Measurements from ENCODE around the gene TMC6. TPM values are rescaled to one million over a fixed set of nuclear protein-coding genes. Genes with fewer than 3 reads are reported as not detected.

Gene TMC6
- total RNA-seq, 3 donors from 2014 or later, result 53.8 to 108 (median 105) TPM

GRCh38 chr17:78105101-78105500 is 23.5 kb downstream of the TMC6 start:
- H3K4me3 ChIP-seq, result no peak overlapping the region
- no peaks in the 10 kb centered on the region for H3K9me3 ChIP-seq
- H3K4me1 ChIP-seq (ENCODE audit: low read depth), result no peaks in the 10 kb centered on the region
- TF ChIP-seq CTCF (IDR thresholded peaks at IDR 0.05), result no peak
- DNase-seq (no peak), ATAC-seq (no peak)
- no peaks in the 10 kb centered on the region for H3K36me3 ChIP-seq (ENCODE audit: low read depth)
- intact Hi-C loops (cut with DNase I, micrococcal nuclease), result no loop called here

GRCh38 chr17:78104540-78104941 is 24.0 kb downstream of the TMC6 start:
- intact Hi-C loops (cut with DNase I, micrococcal nuclease), result no loop called here
- DNase-seq, result no peak
- H3K36me3 ChIP-seq (ENCODE audit: low read depth), result no peaks in the 10 kb centered on the region
- H3K4me1 ChIP-seq (ENCODE audit: low read depth), result no peaks in the 10 kb centered on the region
- no peaks in the 10 kb centered on the region for H3K9me3 ChIP-seq
- TF ChIP-seq CTCF (IDR thresholded peaks at IDR 0.05), result no peak
- no peak for ATAC-seq
- no peak overlapping the region for H3K4me3 ChIP-seq

GRCh38 chr17:78103311-78103710 is 25.2 kb downstream of the TMC6 start:
- intact Hi-C loops (cut with DNase I, micrococcal nuclease), result no loop called here
- no peak for DNase-seq
- Histone ChIP-seq H3K36me3 (ENCODE audit: low read depth) (no peaks in the 10 kb centered on the region), H3K4me3 (no peak overlapping the region), H3K9me3 (no peaks in the 10 kb centered on the region), H3K4me1 (ENCODE audit: low read depth) (no peaks in the 10 kb centered on the region)
- no peak for TF ChIP-seq CTCF (IDR thresholded peaks at IDR 0.05)
- ATAC-seq, result no peak

- Histone ChIP-seq H3K9me3 (no peaks in the 10 kb centered on the region), H3K4me3 (no peak overlapping the region), H3K36me3 (ENCODE audit: low read depth) (no peaks in the 10 kb centered on the region), H3K4me1 (ENCODE audit: low read depth) (no peaks in the 10 kb centered on the region)
- no peak for ATAC-seq
- DNase-seq, result no peak
- intact Hi-C loops (cut with DNase I, micrococcal nuclease), result no loop called here
- TF ChIP-seq CTCF (IDR thresholded peaks at IDR 0.05), result no peak
Measured at GRCh38 chr17:78101542-78101941, 27.0 kb downstream of the TMC6 start.

GRCh38 chr17:78101112-78101511 is 27.4 kb downstream of the TMC6 start:
- ATAC-seq (peak; percentile 45), DNase-seq (no peak)
- Histone ChIP-seq H3K9me3 (no peaks in the 10 kb centered on the region), H3K4me3 (no peak overlapping the region), H3K36me3 (ENCODE audit: low read depth) (no peaks in the 10 kb centered on the region), H3K4me1 (ENCODE audit: low read depth) (no peaks in the 10 kb centered on the region)
- intact Hi-C loops (cut with DNase I, micrococcal nuclease), result no loop called here
- TF ChIP-seq CTCF (IDR thresholded peaks at IDR 0.05), result no peak

- no peak for TF ChIP-seq CTCF (IDR thresholded peaks at IDR 0.05)
- no peaks in the 10 kb centered on the region for H3K36me3 ChIP-seq (ENCODE audit: low read depth)
- no peaks in the 10 kb centered on the region for H3K9me3 ChIP-seq
- no peaks in the 10 kb centered on the region for H3K4me1 ChIP-seq (ENCODE audit: low read depth)
- no peak for DNase-seq
- H3K4me3 ChIP-seq, result no peak overlapping the region
- intact Hi-C loops (cut with DNase I, micrococcal nuclease), result no loop called here
- no peak for ATAC-seq
Measured at GRCh38 chr17:78096093-78096492, 32.5 kb downstream of the TMC6 start.

Measured in mucosa of descending colon (tissue), 3 donors.